ENCODE measurements around the gene MZT2A.
"Not testable (repeated sequence)": the region's sequence is repeated elsewhere in the genome, so short reads cannot be mapped to it uniquely, and the experiment has no call there.

MZT2A gene

GRCh38 chr2:131516011-131516410, 23.8 kb upstream of the MZT2A start:
- no peak for DNase-seq (ENCODE audit: low read depth)
- H3K4me3 ChIP-seq (ENCODE audit: low read depth, low read length): no peak overlapping the region
- TF ChIP-seq CTCF (IDR thresholded peaks at IDR 0.05; ENCODE audit: control insufficient read depth, extremely low read depth, insufficient read depth): no peak

- not testable (repeated sequence) for DNase-seq (ENCODE audit: low read depth)
Observed at GRCh38 chr2:131515235-131515634, 23.0 kb upstream of the MZT2A start.

GRCh38 chr2:131514408-131515166, 22.4 kb upstream of the MZT2A start:
- DNase-seq (ENCODE audit: low read depth); H3K4me3 ChIP-seq (ENCODE audit: low read depth, low read length): not testable (repeated sequence)

More at GRCh38 chr2:131515235-131515634, 23.0 kb upstream of the MZT2A start:
- H3K4me3 ChIP-seq (ENCODE audit: low read depth, low read length): not testable (repeated sequence)

DNA sequence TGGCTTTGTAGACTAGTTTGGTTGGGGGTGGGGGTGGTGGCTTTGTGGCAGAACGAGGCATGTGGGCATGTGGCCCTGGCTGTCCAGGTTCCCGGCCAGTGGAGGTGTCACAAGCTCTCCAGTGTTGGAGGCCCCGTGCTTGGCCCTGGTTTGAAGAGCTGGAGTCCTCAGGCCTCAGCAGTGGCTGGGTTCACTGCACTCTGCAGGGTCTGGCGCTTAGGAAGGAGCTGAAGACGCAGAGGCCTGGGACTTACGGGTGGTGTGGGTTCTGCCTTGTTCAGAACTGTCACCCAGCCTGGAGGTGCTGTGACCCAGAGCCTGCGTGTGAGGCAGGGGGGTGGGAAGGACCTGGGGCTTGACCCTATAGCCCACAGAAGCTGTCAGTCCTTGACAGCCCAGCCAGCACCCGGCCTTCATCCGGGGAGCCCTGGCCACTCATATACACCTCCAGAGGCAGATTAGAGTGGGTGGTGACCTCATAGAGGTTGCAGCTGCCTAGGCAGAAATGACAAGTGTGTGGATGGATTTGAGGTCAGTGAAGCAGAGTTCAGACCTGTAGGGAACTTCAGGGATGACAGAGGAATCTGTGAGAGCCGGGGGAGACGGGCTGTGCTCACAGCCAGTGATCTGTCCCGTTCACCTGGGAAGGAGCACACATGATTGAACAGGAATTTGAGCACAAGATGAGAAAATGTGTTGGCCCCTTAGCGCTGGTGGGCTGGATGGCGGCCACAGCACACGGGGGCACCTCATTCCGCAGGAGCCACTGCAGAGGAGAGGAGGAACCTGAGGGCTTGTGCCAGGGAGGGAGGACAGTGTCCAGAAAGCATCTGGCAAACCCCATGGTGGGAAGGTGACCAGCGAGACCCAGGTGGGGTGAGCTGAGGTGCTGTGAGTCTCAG, 20.0 kb upstream of the MZT2A start:
- H3K4me3 ChIP-seq (ENCODE audit: low read depth, low read length); DNase-seq (ENCODE audit: low read depth): not testable (repeated sequence)

DNA sequence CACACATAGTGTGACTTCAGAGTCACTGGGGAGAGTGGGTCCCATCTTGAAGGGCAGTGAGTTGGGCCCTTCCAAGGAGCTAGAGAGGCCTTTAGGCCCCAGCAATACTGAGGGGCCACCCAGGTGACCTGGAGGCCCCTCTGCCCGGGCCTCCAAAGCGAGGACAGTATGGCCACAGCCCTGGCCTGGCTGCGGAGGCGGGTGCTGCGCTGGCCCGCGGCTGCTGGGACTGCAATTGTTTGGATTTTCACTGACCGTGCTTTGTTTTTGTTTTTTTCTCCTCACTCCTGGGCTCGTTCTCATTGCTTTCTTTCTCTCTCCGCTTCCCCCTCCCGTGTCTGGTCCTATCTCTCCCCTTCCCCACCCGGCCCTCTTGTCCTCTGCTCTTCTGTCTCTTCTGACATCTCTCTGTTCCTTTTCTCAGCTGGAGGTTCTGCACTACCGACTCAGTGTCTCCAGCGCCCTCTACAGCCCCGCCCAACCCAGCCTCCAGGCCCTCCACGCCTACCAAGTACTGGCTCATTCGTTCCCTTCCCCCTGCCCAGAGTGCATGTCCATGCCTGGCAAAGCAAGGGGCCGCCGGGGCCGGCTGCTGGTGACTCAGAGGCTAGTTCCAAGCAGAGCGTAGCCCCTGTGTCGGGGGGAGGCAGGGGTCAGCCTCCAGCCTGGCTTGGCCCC, 19.2 kb upstream of the MZT2A start:
- not testable (repeated sequence) for DNase-seq (ENCODE audit: low read depth); H3K4me3 ChIP-seq (ENCODE audit: low read depth, low read length)

DNA sequence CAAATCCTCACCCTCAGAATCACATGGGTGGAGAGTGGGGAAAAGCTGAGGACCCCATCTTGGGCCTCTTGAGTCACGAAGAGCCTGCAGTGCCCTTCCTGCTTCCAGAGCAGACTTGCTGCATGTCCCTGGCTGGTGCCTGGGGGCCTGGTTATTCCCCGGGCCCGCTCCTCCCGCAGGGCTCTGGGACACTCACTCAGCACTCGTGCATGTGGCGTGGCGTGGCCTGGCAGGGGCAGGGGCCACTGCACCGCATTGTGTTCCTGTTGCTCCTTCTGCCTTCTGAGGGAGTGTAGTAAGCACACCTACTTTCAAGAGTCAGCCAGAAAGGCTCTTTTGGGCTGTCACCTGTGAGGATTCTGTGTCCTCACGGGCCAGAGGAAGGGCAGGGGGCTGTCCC, 17.4 kb upstream of the MZT2A start:
- no peak overlapping the region for H3K4me3 ChIP-seq (ENCODE audit: low read depth, low read length)
- no peak for DNase-seq (ENCODE audit: low read depth)
- TF ChIP-seq CTCF (IDR thresholded peaks at IDR 0.05; ENCODE audit: control insufficient read depth, extremely low read depth, insufficient read depth): no peak

DNA sequence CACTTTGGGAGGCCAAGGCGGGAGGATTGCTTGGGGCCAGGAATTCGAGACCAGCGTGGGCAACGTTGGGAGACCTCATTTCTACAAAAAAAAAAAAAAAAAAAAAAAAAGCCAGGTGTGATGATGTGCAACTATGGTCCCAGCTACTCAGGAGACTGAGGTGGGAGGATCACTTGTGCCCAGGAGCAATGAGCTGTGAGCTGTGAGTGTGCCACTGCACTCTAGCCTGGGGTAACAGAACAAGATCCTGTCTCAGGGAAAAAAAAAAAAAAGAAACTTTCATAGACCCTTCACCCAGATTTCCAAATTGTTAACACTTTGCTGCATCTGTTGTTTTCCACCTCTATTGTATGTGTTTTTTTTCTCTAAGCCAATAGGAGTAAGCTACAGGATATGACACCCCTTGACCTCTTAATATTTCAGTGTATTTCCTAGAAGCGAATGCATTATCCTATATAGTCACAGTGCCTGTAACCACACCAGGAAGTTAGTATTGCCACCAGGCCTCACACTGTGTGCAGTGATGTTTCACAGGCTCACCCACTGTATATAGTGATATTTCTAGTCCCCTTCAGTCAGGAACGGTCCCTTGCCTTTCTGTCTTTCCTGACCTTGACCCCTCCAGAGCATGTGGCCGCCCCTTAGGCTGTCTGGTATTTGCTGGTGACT, 12.0 kb upstream of the MZT2A start:
- not testable (repeated sequence) for DNase-seq (ENCODE audit: low read depth)

DNA sequence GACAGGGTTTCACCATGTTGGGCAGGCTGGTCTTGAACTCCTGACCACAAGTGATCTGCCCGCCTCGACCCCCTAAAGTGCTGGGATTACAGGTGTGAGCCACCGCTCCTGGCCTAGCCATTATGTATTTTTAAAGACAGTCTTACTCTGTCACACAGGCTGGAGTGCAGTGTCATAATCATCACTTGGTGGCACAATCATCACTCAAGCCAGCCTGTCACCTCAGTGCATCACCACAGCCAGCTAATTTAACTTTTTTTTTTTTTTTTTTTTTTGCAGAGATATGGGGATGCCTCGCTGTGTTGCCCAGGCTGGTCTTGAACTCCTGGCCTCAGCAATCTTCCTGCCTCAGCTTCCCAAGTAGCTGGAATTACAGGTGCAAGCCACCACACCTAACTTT, 11.4 kb upstream of the MZT2A start:
- not testable (repeated sequence) for DNase-seq (ENCODE audit: low read depth); H3K4me3 ChIP-seq (ENCODE audit: low read depth, low read length)

More for the DNA sequence above, 12.0 kb upstream of the MZT2A start:
- H3K4me3 ChIP-seq (ENCODE audit: low read depth, low read length): not testable (repeated sequence)

DNA sequence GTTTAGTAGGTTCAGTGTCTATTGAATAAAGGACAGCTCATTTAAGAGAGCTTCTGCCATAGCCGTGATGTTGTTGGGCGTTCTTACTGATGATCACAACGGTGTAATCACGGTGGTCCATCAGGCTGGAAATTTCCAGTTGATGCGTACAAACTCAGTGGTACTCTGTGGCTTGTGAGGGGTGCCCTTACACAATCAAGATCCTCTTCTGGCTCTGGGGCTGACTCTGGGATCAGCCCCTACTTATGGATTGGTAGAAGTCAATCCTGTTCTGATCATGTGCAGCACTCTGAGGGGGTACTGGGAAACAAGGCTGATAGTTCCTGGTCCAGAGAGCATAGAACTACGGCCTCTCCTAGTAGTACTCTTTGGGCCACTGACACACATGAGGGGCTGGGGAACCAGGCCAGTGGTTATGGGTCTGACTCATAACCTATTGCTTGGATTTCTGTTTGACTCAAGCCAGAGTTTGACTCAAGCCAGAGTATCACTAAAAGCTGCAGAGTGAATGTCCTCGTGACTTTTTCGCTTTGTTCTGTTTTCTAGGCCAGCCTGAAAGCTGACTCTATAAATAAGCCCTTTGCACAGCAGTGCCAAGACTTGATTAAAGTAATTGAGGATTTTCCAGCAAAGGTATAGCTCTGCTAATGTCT, 6.2 kb upstream of the MZT2A start:
- DNase-seq (ENCODE audit: low read depth); H3K4me3 ChIP-seq (ENCODE audit: low read depth, low read length): not testable (repeated sequence)

DNA sequence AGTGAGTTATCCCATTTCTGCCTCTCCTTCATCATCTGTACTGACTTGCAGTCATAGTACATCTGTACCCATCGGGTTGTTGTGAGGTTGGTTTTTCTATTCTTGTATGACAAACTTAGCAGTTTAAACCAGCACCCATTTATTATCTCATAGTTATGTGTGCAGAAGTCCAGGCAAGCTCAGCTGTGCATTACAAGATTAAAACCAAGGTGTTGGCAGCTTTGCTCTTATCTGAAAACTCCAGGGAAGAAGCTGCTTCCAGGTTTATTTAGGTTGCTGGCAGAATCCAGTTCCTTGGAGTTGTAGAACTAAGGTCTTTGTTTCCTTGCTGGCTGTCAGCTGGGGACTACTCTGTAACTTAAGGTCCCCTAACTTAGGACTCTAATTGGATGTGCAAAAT, 3.3 kb upstream of the MZT2A start:
- DNase-seq (ENCODE audit: low read depth); H3K4me3 ChIP-seq (ENCODE audit: low read depth, low read length): not testable (repeated sequence)

Data from LNCaP clone FGC (cell line).